Measurements from ENCODE around the gene ARIH2. TPM values are rescaled to one million over a fixed set of nuclear protein-coding genes. Genes with fewer than 3 reads are reported as not detected.

The ARIH2 gene
- total RNA-seq, 1 experiment from 2014 or later: 122 TPM

GRCh38 chr3:49007068-49007770 is 88.6 kb downstream of the ARIH2 start, which contains the start of gene WDR6:
Gene WDR6 (plus strand): TSS chr3:49007391. CDS start chr3:49007432, 41 bp downstream.
- Histone ChIP-seq H4K5ac (ENCODE audit: insufficient read length, low read depth, low read length) (peak within 1 kb of the TSS; percentile 66), H2BK120ac (ENCODE audit: low read depth, low read length, poor library complexity, severe bottlenecking) (peak within 1 kb of the TSS; percentile 10), H3K27ac (ENCODE audit: insufficient read length, low read depth, low read length) (peak within 1 kb of the TSS; percentile 6), H3K56ac (ENCODE audit: insufficient read length, low read depth, low read length) (no peak within 1 kb of the TSS), H4K8ac (replicated peaks; ENCODE audit: insufficient read length, low read depth, low read length) (no peak within 1 kb of the TSS), H3T11ph (ENCODE audit: low read length) (no peak within 1 kb of the TSS), H2BK15ac (ENCODE audit: low read depth, low read length) (no peak within 1 kb of the TSS), H3K9ac (ENCODE audit: extremely low read depth, insufficient read length, low read length) (peak within 1 kb of the TSS; percentile 87), H2AFZ (ENCODE audit: low read length) (no peak within 1 kb of the TSS), H3K4ac (ENCODE audit: low read depth, low read length) (no peak within 1 kb of the TSS; the same call in 1 of the 2 replicates), H2BK12ac (ENCODE audit: insufficient read length, low read depth, low read length) (no peak within 1 kb of the TSS), H3K4me2 (ENCODE audit: insufficient read depth, insufficient read length, low read length) (peak within 1 kb of the TSS; percentile 78), H3K23me2 (ENCODE audit: insufficient read length, low read depth, low read length, poor library complexity, severe bottlenecking) (peaks cover 13% of the 10 kb centered on the region), H2BK20ac (ENCODE audit: low read depth, low read length, poor library complexity, severe bottlenecking) (no peak within 1 kb of the TSS), H2AK5ac (ENCODE audit: insufficient read length, low read length) (no peak within 1 kb of the TSS), H3K9me3 (ENCODE audit: control insufficient read depth, low read depth, low read length) (no peaks in the 10 kb centered on the region), H3K4me1 (ENCODE audit: insufficient read depth, low read length) (no peaks in the 10 kb centered on the region; the same call in 1 of the 2 replicates), H3K14ac (ENCODE audit: insufficient read depth, low read length) (peak within 1 kb of the TSS; percentile 94), H3K27me3 (ENCODE audit: insufficient read depth, low read length) (no peaks in the 10 kb centered on the region), H2BK5ac (ENCODE audit: insufficient read length, low read length) (no peak within 1 kb of the TSS), H4K91ac (ENCODE audit: insufficient read length, low read depth, low read length) (no peak within 1 kb of the TSS), H3K23ac (ENCODE audit: insufficient read length, low read depth, low read length) (no peak within 1 kb of the TSS), H3K18ac (ENCODE audit: insufficient read length, low read depth, low read length) (peak within 1 kb of the TSS; percentile 97), H3K79me1 (ENCODE audit: insufficient read depth, low read depth, low read length, poor library complexity, severe bottlenecking) (no peaks in the 10 kb centered on the region), H3K79me2 (ENCODE audit: insufficient read depth, low read length) (peaks cover 10% of the 10 kb centered on the region; the same call in 1 of the 2 replicates), H4K20me1 (ENCODE audit: control insufficient read depth, insufficient read depth, insufficient read length) (no peaks in the 10 kb centered on the region)
- peaks cover 12 to 13% of the 10 kb centered on the region in 2 experiments for H3K4me1 Mint-ChIP-seq
- DNase-seq: peak; percentile 99
- no peaks in the 10 kb centered on the region; a peak in 1 of 5 replicates for H3K9me3 Mint-ChIP-seq
- H3K36me3 Mint-ChIP-seq (ENCODE audit: insufficient read depth in 1 of 3, low read depth in 3 of 3): peaks cover 8 to 31% (median 26%) of the 10 kb centered on the region in 3 experiments
- TF ChIP-seq CTCF (conservative IDR thresholded peaks at IDR 0.05): peak; percentile 51
- no peaks in the 10 kb centered on the region; the same call in 1 of the 2 replicates for H3K27me3 Mint-ChIP-seq (ENCODE audit: low read depth)
- no CpG with 5 or more reads among the region's 65 CpGs for WGBS (ENCODE audit: extremely low coverage, insufficient read length, low lambda C conversion rate)
- H3K27ac Mint-ChIP-seq: peak within 1 kb of the TSS; percentile 99 to 100 (median 100)
- H3K4me3 Mint-ChIP-seq: peak within 1 kb of the TSS; percentile 99 to 100
